ENCODE data around the gene ATG2B. TPM values are rescaled to one million over a fixed set of nuclear protein-coding genes. Genes with fewer than 3 reads are reported as not detected.

ATG2B gene
- polyA plus RNA-seq, 3 donors, result 0.94 to 6.7 (median 1.3) TPM

DNA sequence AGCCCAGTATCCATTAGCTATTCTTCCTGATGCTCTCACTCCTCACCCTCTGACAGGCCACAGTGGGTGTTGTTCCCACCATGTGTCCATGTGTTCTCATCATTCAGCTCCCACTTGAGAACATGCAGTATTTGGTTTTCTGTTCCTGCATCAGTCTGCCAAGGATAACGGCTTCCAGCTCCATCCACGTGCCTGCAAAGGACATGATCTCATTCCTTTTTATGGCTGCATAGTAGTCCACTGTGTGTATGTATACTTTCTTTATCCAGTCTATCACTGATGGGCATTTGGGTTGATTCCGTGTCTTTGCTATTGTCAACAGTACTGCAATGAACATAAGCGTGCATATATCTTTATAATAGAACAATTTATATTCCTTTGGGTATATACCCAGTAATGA lies 8.9 kb downstream of the ATG2B start:
- peaks cover 30% of the 10 kb centered on the region for H3K79me2 ChIP-seq (ENCODE audit: insufficient read depth, low read length)
- H3K27ac Mint-ChIP-seq, result no peak overlapping the region
- no peaks in the 10 kb centered on the region for H3K9me3 ChIP-seq (replicated peaks in 1 of 2; ENCODE audit: control insufficient read depth in 1 of 2, insufficient read depth in 1 of 2, low read length in 2 of 2)

GRCh38 chr14:96352708-96353107 lies 10.4 kb downstream of the ATG2B start:
- Histone ChIP-seq H3K9ac (ENCODE audit: insufficient read depth, low read length, poor library complexity, severe bottlenecking) (no peak overlapping the region), H3K27ac (ENCODE audit: low read depth in 1 of 2, low read length in 2 of 2) (no peak overlapping the region), H3K4me1 (ENCODE audit: control insufficient read depth in 1 of 2, insufficient read depth in 2 of 2, low read length in 2 of 2) (no peaks in the 10 kb centered on the region), H4K20me1 (ENCODE audit: insufficient read depth, low read length) (peaks cover 20% of the 10 kb centered on the region), H2AFZ (ENCODE audit: insufficient read depth, low read depth, low read length, poor library complexity, severe bottlenecking) (no peak overlapping the region), H3K79me2 (ENCODE audit: insufficient read depth, low read length) (peaks cover 18% of the 10 kb centered on the region), H3K36me3 (replicated peaks in 1 of 2; ENCODE audit: control insufficient read depth in 1 of 2, insufficient read depth in 2 of 2, low read length in 2 of 2) (no peaks in the 10 kb centered on the region), H3K9me3 (replicated peaks in 1 of 2; ENCODE audit: control insufficient read depth in 1 of 2, insufficient read depth in 1 of 2, low read length in 2 of 2) (no peaks in the 10 kb centered on the region), H3K4me3 (replicated peaks in 1 of 3; ENCODE audit: low read depth in 2 of 3, low read length in 3 of 3) (no peak overlapping the region), H3K4me2 (replicated peaks; ENCODE audit: extremely low read depth, low read length, poor library complexity, severe bottlenecking) (no peak overlapping the region), H3K27me3 (ENCODE audit: control insufficient read depth in 2 of 2, insufficient read depth in 2 of 2, low read length in 2 of 2) (no peaks in the 10 kb centered on the region)
- H3K4me1 Mint-ChIP-seq, result no peaks in the 10 kb centered on the region
- H3K4me3 Mint-ChIP-seq, result no peak overlapping the region
- H3K27me3 Mint-ChIP-seq (ENCODE audit: low read depth in 3 of 3), result no peaks in the 10 kb centered on the region
- H3K36me3 Mint-ChIP-seq, result peaks cover 4 to 7% of the 10 kb centered on the region in 2 donors
- intact Hi-C loops (cut with micrococcal nuclease), result no loop called here
- WGBS (ENCODE audit: insufficient coverage), result no CpG with 5 or more reads among the region's 2 CpGs
- no peak overlapping the region for H3K27ac Mint-ChIP-seq
- no peak for DNase-seq
- H3K9me3 Mint-ChIP-seq, result peaks cover 0 to 5% (median 0%) of the 10 kb centered on the region in 7 donors
- TF ChIP-seq, protein P1, sequence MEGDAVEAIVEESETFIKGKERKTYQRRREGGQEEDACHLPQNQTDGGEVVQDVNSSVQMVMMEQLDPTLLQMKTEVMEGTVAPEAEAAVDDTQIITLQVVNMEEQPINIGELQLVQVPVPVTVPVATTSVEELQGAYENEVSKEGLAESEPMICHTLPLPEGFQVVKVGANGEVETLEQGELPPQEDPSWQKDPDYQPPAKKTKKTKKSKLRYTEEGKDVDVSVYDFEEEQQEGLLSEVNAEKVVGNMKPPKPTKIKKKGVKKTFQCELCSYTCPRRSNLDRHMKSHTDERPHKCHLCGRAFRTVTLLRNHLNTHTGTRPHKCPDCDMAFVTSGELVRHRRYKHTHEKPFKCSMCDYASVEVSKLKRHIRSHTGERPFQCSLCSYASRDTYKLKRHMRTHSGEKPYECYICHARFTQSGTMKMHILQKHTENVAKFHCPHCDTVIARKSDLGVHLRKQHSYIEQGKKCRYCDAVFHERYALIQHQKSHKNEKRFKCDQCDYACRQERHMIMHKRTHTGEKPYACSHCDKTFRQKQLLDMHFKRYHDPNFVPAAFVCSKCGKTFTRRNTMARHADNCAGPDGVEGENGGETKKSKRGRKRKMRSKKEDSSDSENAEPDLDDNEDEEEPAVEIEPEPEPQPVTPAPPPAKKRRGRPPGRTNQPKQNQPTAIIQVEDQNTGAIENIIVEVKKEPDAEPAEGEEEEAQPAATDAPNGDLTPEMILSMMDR (IDR thresholded peaks at IDR 0.05), result no peak

More for the DNA sequence above, 8.9 kb downstream of the ATG2B start:
- Histone ChIP-seq H3K27ac (ENCODE audit: low read depth in 1 of 2, low read length in 2 of 2) (no peak overlapping the region), H3K4me3 (replicated peaks in 1 of 3; ENCODE audit: low read depth in 2 of 3, low read length in 3 of 3) (no peak overlapping the region), H3K36me3 (replicated peaks in 1 of 2; ENCODE audit: control insufficient read depth in 1 of 2, insufficient read depth in 2 of 2, low read length in 2 of 2) (no peaks in the 10 kb centered on the region), H2AFZ (ENCODE audit: insufficient read depth, low read depth, low read length, poor library complexity, severe bottlenecking) (no peak overlapping the region), H3K4me1 (ENCODE audit: control insufficient read depth in 1 of 2, insufficient read depth in 2 of 2, low read length in 2 of 2) (peaks cover 0 to under 1% of the 10 kb centered on the region in 2 donors), H3K9ac (ENCODE audit: insufficient read depth, low read length, poor library complexity, severe bottlenecking) (no peak overlapping the region), H3K27me3 (ENCODE audit: control insufficient read depth in 2 of 2, insufficient read depth in 2 of 2, low read length in 2 of 2) (no peaks in the 10 kb centered on the region), H4K20me1 (ENCODE audit: insufficient read depth, low read length) (peaks cover 23% of the 10 kb centered on the region), H3K4me2 (replicated peaks; ENCODE audit: extremely low read depth, low read length, poor library complexity, severe bottlenecking) (no peak overlapping the region)
- Mint-ChIP-seq H3K27me3 (ENCODE audit: low read depth in 3 of 3) (no peaks in the 10 kb centered on the region), H3K9me3 (no peaks in the 10 kb centered on the region), H3K4me3 (no peak overlapping the region), H3K36me3 (peaks cover 7 to 9% of the 10 kb centered on the region in 2 donors), H3K4me1 (peaks cover under 1% of the 10 kb centered on the region)
- intact Hi-C loops (cut with micrococcal nuclease), result no loop called here
- no CpG with 5 or more reads among the region's 4 CpGs for WGBS (ENCODE audit: insufficient coverage)
- no peak for DNase-seq
- TF ChIP-seq, protein P1 (IDR thresholded peaks at IDR 0.05), result no peak
